Large intestine (tissue), 3 donors: ENCODE data around the gene COMMD1. TPM values are rescaled to one million over a fixed set of nuclear protein-coding genes. Genes with fewer than 3 reads are reported as not detected.
"Not testable (repeated sequence)": the region's sequence is repeated elsewhere in the genome, so short reads cannot be mapped to it uniquely, and the experiment has no call there.

Experiments used
- DNase-seq, 2 donors: peaks; one replicate each; pipeline versions ENCODE4 v3.0.0 to v3.0.0-alpha.2; 2013
- H3K27ac ChIP-seq: one replicate; pipeline ENCODE4 v1.5.1; 2013; ENCODE audit warnings: low read length
- H3K27me3 ChIP-seq: 2 replicates; pipeline ENCODE4 v1.6.1; 2013; ENCODE audit warnings: low read length; ENCODE audit not compliant: control insufficient read depth, insufficient read depth
- H3K36me3 ChIP-seq: 2 replicates; pipeline ENCODE4 v1.6.1; 2013; ENCODE audit warnings: low read length; ENCODE audit not compliant: control insufficient read depth, insufficient read depth
- H3K4me1 ChIP-seq: one replicate; pipeline ENCODE4 v1.6.1; 2013; ENCODE audit warnings: low read length; ENCODE audit not compliant: control insufficient read depth, insufficient read depth
- H3K4me3 ChIP-seq: one replicate; pipeline ENCODE4 v1.5.1; 2013; ENCODE audit warnings: low read length
- H3K9me3 ChIP-seq: one replicate; pipeline ENCODE4 v1.6.1; 2013; ENCODE audit warnings: mild to moderate bottlenecking, low read depth, low read length, moderate library complexity; ENCODE audit not compliant: control insufficient read depth
- WGBS: methylation state at CpG from one replicate; pipeline ENCODE4 v1.1.5; 2013; ENCODE audit warnings: low lambda C conversion rate; ENCODE audit not compliant: insufficient coverage; 5-methylcytosine and 5-hydroxymethylcytosine counted together
- polyA plus RNA-seq: library from polyadenylated mRNA; unstranded; fragments of 120-200 nt; gene quantifications from one replicate; pipeline ENCODE4 v1.2.1, GENCODE V29; 2013

Gene COMMD1
- polyA plus RNA-seq, 1 donor, result 38.4 TPM

- no peak overlapping the region for H3K27ac ChIP-seq
- no peak overlapping the region for H3K4me3 ChIP-seq
- H3K4me1 ChIP-seq, result no peaks in the 10 kb centered on the region
- no peak for DNase-seq
- no peaks in the 10 kb centered on the region for H3K9me3 ChIP-seq
- no peaks in the 10 kb centered on the region for H3K27me3 ChIP-seq
- WGBS, result no CpG with 5 or more reads among the region's 2 CpGs
- H3K36me3 ChIP-seq, result no peaks in the 10 kb centered on the region
Observed at GRCh38 chr2:62101886-62102285, 196.4 kb downstream of the COMMD1 start.

- H3K27me3 ChIP-seq, result no peaks in the 10 kb centered on the region
- H3K4me1 ChIP-seq, result no peaks in the 10 kb centered on the region
- no peaks in the 10 kb centered on the region for H3K9me3 ChIP-seq
- no peak for DNase-seq
- H3K27ac ChIP-seq, result no peak overlapping the region
- 100% methylated on average over 1 of the region's 1 CpG for WGBS
- no peak overlapping the region for H3K4me3 ChIP-seq
- H3K36me3 ChIP-seq, result no peaks in the 10 kb centered on the region
Observed at GRCh38 chr2:62102402-62102920, 197.0 kb downstream of the COMMD1 start.

DNA sequence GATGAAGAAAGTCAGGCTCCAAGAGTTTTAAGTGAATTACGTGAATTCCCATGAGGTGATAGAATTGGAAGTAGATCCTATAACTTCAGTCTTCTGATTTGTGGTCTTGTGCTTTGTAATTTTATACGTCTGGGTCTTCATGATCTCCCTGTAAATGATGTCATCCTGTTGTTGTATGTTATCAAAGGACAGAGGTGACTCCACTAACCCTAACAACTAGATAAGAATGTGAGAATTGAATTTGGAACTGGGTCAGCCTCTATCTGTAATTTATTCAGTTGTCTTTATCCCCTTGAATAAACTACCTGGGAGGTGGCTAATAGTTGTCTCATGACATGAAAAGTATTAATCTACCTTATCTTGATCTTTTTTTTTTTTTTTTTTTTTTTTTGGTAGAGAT, 204.1 kb downstream of the COMMD1 start:
- H3K27ac ChIP-seq, result no peak overlapping the region
- no peaks in the 10 kb centered on the region for H3K36me3 ChIP-seq
- no peaks in the 10 kb centered on the region for H3K27me3 ChIP-seq
- no peak overlapping the region for H3K4me3 ChIP-seq
- no peak for DNase-seq
- no peaks in the 10 kb centered on the region for H3K9me3 ChIP-seq
- H3K4me1 ChIP-seq, result peaks cover 3% of the 10 kb centered on the region
- no CpG with 5 or more reads among the region's 2 CpGs for WGBS

DNA sequence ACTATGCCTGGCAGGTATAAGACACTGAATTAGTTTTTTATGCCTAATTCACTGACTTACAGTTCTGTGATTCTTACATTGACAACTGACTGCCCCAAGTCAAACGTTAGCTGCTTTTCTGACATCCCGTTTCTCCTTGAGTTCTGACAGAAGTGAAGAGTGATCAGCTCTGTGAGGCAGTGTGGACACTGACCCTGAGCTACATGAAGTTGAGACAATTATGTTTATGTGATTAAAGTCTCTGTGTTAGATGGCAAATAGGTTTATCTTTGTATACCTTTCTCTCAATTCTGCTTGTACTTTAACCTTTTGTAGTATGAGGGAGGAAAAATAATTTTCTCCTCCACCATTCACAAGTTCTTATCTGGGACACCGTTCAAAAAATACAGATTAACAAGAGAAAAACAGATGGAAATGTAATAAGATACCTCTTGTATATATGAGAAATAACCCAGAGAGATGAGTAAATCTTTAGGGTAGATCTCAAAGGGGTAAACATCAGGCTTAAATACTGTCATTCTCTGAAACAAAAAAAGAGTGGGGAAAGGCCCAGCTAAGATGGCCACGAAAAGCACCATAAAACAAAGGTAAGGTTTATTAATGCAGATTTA, 205.0 kb downstream of the COMMD1 start:
- no peaks in the 10 kb centered on the region for H3K27me3 ChIP-seq
- H3K4me1 ChIP-seq, result peaks cover 3% of the 10 kb centered on the region
- peak; percentile 7 to 47 for DNase-seq
- H3K27ac ChIP-seq, result peak overlapping the region; percentile 21
- WGBS, result 6% methylated on average over 2 of the region's 4 CpGs
- no peaks in the 10 kb centered on the region for H3K36me3 ChIP-seq
- H3K4me3 ChIP-seq, result no peak overlapping the region
- no peaks in the 10 kb centered on the region for H3K9me3 ChIP-seq

- H3K36me3 ChIP-seq, result no peaks in the 10 kb centered on the region
- H3K4me3 ChIP-seq, result no peak overlapping the region
- no peaks in the 10 kb centered on the region for H3K27me3 ChIP-seq
- no peaks in the 10 kb centered on the region for H3K9me3 ChIP-seq
- peaks cover 3% of the 10 kb centered on the region for H3K4me1 ChIP-seq
- no peak overlapping the region for H3K27ac ChIP-seq
- DNase-seq, result no peak
- WGBS, result 100% methylated on average over 2 of the region's 2 CpGs
Observed at GRCh38 chr2:62112179-62112578, 206.7 kb downstream of the COMMD1 start.

DNA sequence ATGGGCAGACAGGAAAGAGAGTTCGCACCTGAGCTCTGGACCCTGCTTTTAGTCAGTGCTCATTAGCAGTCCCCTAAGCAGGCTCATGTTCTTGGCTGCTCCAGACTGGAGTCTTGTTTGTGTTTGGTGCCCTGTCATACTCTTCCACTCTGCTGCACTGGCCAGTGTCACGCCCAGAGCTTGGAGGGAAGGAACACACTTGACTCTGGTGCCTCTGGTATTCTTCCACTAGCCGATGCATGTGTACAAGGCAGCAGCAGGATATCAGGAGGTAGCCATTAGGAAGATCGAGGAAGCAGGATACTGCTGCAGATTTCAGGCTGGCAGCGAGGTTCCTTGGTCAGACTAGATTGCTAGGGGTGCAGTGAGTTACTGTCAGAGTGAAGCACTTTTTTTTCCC, 209.1 kb downstream of the COMMD1 start:
- no peaks in the 10 kb centered on the region for H3K9me3 ChIP-seq
- H3K27ac ChIP-seq, result no peak overlapping the region
- no CpG with 5 or more reads among the region's 5 CpGs for WGBS
- peaks cover 3% of the 10 kb centered on the region for H3K4me1 ChIP-seq
- no peaks in the 10 kb centered on the region for H3K36me3 ChIP-seq
- no peak overlapping the region for H3K4me3 ChIP-seq
- no peaks in the 10 kb centered on the region for H3K27me3 ChIP-seq
- no peak for DNase-seq

DNA sequence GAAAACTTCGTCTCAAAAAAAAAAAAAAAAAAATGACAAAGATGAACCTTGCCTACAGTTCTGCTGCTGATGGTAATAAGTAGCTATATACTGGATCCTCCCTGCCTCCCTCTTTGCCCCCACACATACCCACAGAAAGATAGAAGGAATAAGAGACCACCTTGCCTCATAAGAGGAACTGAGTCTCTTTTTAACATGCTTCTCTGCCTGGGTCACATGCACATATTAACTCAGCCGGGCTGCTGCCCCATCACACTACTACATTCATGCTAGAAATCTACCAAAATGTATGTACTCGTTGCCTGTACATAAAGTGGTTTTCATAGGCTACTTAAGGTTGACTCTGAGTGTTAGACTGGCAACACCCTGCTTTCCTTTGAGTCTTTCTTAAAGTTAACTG, 211.5 kb downstream of the COMMD1 start:
- DNase-seq, result no peak
- no CpG with 5 or more reads among the region's 3 CpGs for WGBS
- Histone ChIP-seq H3K4me3 (no peak overlapping the region), H3K9me3 (no peaks in the 10 kb centered on the region), H3K27me3 (no peaks in the 10 kb centered on the region), H3K27ac (no peak overlapping the region), H3K36me3 (no peaks in the 10 kb centered on the region), H3K4me1 (no peaks in the 10 kb centered on the region)

DNA sequence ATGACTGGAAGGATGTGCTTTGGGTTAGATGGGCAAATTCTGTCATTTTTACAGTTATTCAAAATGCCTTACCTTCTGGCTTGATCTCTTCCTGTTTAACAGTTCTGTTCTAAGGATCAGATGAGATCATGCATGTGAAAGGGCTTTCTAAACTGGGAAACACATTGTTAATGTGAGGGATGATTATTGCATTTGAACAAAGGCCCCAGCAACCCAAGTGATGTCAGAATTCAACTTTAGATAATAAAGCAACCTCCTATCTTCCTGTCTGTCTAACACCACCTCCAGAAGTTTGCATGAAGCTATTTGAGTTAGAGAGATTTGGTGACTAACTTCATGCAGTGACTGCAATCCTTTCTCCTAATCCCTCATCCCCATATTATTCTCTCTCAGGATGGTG, 212.7 kb downstream of the COMMD1 start:
- H3K4me3 ChIP-seq, result no peak overlapping the region
- H3K9me3 ChIP-seq, result no peaks in the 10 kb centered on the region
- H3K36me3 ChIP-seq, result no peaks in the 10 kb centered on the region
- H3K27me3 ChIP-seq, result no peaks in the 10 kb centered on the region
- no peak for DNase-seq
- no peaks in the 10 kb centered on the region for H3K4me1 ChIP-seq
- no peak overlapping the region for H3K27ac ChIP-seq

DNA sequence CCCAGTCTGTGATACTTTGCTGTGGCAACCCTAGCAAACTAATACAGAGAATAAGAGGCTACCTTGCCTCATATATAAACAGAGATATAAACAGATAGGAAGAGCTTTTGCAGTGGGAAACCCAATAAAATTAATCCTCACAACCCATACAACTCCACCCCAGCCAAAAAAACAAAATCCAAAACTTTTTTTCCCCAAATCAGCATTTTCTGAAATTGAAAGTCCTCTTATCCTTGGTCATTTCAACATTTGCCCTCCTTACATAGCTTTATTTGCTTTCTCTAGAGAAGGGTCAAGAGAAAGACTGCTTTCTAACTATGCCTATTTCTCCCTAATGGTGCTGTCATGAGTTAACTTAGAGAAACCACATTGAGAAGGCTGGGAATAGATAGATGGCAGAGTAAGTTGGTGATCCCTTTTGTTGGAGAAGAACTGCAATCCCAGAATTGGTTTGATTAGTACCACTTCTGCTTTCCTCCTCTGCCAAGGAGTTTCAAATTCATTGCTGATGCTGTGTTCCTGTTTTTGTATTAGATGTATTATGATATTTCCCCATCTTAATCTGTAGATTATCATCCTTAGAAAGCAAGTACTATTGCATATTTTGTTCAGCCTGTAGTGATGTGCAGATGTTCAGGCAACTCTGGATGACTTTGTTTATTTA, 214.0 kb downstream of the COMMD1 start:
- Histone ChIP-seq H3K36me3 (no peaks in the 10 kb centered on the region), H3K4me1 (no peaks in the 10 kb centered on the region), H3K4me3 (no peak overlapping the region), H3K9me3 (no peaks in the 10 kb centered on the region), H3K27ac (no peak overlapping the region), H3K27me3 (no peaks in the 10 kb centered on the region)
- no peak for DNase-seq

GRCh38 chr2:62126239-62126638, 220.8 kb downstream of the COMMD1 start:
- WGBS, result 100% methylated on average over 2 of the region's 2 CpGs
- DNase-seq, H3K9me3 ChIP-seq, H3K27me3 ChIP-seq, H3K36me3 ChIP-seq, H3K27ac ChIP-seq, H3K4me1 ChIP-seq, H3K4me3 ChIP-seq: not testable (repeated sequence)

GRCh38 chr2:62133320-62133823, 227.9 kb downstream of the COMMD1 start:
- peaks cover 2% of the 10 kb centered on the region for H3K36me3 ChIP-seq
- DNase-seq, result no peak
- no peaks in the 10 kb centered on the region for H3K27me3 ChIP-seq
- H3K4me3 ChIP-seq, result no peak overlapping the region
- H3K4me1 ChIP-seq, result no peaks in the 10 kb centered on the region
- no peak overlapping the region for H3K27ac ChIP-seq
- WGBS, result no CpG with 5 or more reads among the region's 2 CpGs
- H3K9me3 ChIP-seq, result no peaks in the 10 kb centered on the region
